HepG2 (cell line): ENCODE results near the gene SCFD2. TPM values are rescaled to one million over a fixed set of nuclear protein-coding genes. Genes with fewer than 3 reads are reported as not detected.
A peak's percentile ranks its signal among the peaks of the same experiment; 100 is the strongest.

Experiments used
- AHDC1 ChIP-seq: sonication (generic); formaldehyde crosslinking; IDR thresholded peaks from 2 replicates; pipeline ENCODE4 v1.5.1; 2020; ENCODE audit warnings: mild to moderate bottlenecking, missing genetic modification reagents, borderline replicate concordance
- CBX1 ChIP-seq: IDR thresholded peaks from one replicate; pipeline ENCODE4 v1.6.1; 2016; ENCODE audit warnings: antibody characterized with exemption, low read depth
- ELF1 ChIP-seq: sonication (generic); formaldehyde crosslinking; IDR thresholded peaks from 2 replicates; pipeline ENCODE4 v1.4.0; 2020; ENCODE audit warnings: missing genetic modification reagents
- FOSL2 ChIP-seq: sonication (generic); formaldehyde crosslinking; IDR thresholded peaks from 2 replicates; pipeline ENCODE4 v1.4.0; 2020; ENCODE audit warnings: missing genetic modification reagents
- FOXA1 ChIP-seq, 2 experiments: fragments of 450-650 bp in 1 of 2; sonication (generic) in 1 of 2; formaldehyde crosslinking in 1 of 2; IDR thresholded peaks; 2 replicates each; pipeline versions ENCODE4 v1.4.0 to v1.6.1; 2016 to 2020; ENCODE audit warnings: missing genetic modification reagents in 1 of 2
- HHEX ChIP-seq: IDR thresholded peaks from 2 replicates; pipeline ENCODE4 v1.6.1; 2016; ENCODE audit warnings: control low read depth
- HOMEZ ChIP-seq: IDR thresholded peaks from 2 replicates; pipeline ENCODE4 v1.6.1; 2016; ENCODE audit warnings: low read depth
- SOX13 ChIP-seq, 3 experiments: fragments of 450-650 bp in 1 of 3; sonication (generic) in 1 of 3; formaldehyde crosslinking in 1 of 3; IDR thresholded peaks in 2 of 3; conservative IDR thresholded peaks in 1 of 3; 2 replicates each; pipeline versions ENCODE4 v1.5.0 to v1.6.1; 2016 to 2020; ENCODE audit warnings: antibody characterized with exemption in 1 of 3, mild to moderate bottlenecking in 1 of 3, missing compliant biosample characterization in 1 of 3, missing genetic modification reagents in 1 of 3, moderate library complexity in 1 of 3
- THAP11 ChIP-seq: IDR thresholded peaks from 2 replicates; pipeline ENCODE4 v1.6.1; 2016; ENCODE audit warnings: missing biosample characterization, missing genetic modification reagents
- TIGD3 ChIP-seq: sonication (generic); formaldehyde crosslinking; IDR thresholded peaks from 2 replicates; pipeline ENCODE4 v1.5.1; 2020; ENCODE audit warnings: mild to moderate bottlenecking, missing genetic modification reagents, borderline replicate concordance
- ZGPAT ChIP-seq: IDR thresholded peaks from 2 replicates; pipeline ENCODE4 v1.6.1; 2016; ENCODE audit warnings: mild to moderate bottlenecking
- ZNF234 ChIP-seq: sonication (generic); formaldehyde crosslinking; conservative IDR thresholded peaks from 2 replicates; pipeline ENCODE4 v1.5.1; 2020; ENCODE audit warnings: mild to moderate bottlenecking, missing genetic modification reagents
- ZNF713 ChIP-seq: sonication (generic); formaldehyde crosslinking; IDR thresholded peaks from 2 replicates; pipeline ENCODE4 v1.4.0; 2020; ENCODE audit warnings: mild to moderate bottlenecking, missing genetic modification reagents
- polyA plus RNA-seq, 8 experiments: library from polyadenylated mRNA; depleted of rRNA in 3 of 8; stranded (reverse) in 7 of 8; unstranded in 1 of 8; fragments of >200 nt; fragmentation: Illumina TruSeq in 4 of 8; extraction: Trizol in 4 of 8; gene quantifications; 2 replicates each; pipeline versions ENCODE4 v1.2.1 to v1.2.3, GENCODE V29; 2011 to 2016; ENCODE audit warnings: low read depth in 4 of 8, missing spikeins in 1 of 8, mixed read lengths in 1 of 8; ENCODE audit not compliant: insufficient read depth in 1 of 8
- total RNA-seq, 5 experiments: library from RNA; depleted of rRNA; stranded (reverse); fragments of >200 nt; fragmentation: Illumina TruSeq; extraction: Trizol; gene quantifications; 2 replicates each; pipeline ENCODE4 v1.2.3, GENCODE V29; 2016; ENCODE audit warnings: low read depth in 1 of 5
- TF ChIP-seq, protein P1 (sequence below): sonication (generic); formaldehyde crosslinking; IDR thresholded peaks from 2 replicates; pipeline ENCODE4 v1.4.0; 2020; ENCODE audit warnings: missing genetic modification reagents, borderline replicate concordance

SCFD2 gene
- total and polyA plus RNA-seq, 2 of the 13 experiments (the other 11 are each of a cell fraction or from before 2014, with no cell fraction given) = 4.6 to 15.6 TPM

GRCh38 chr4:52935317-52935716, 430.5 kb downstream of the SCFD2 start (continued):
- TF ChIP-seq TIGD3 (CRISPR knock-in tag) (no peak), ZGPAT (CRISPR knock-in tag) (peak; percentile 33; the same call in 1 of the 2 replicates), THAP11 (CRISPR knock-in tag) (peak; percentile 63), CBX1 (no peak), ELF1 (CRISPR knock-in tag) (no peak), AHDC1 (peak; percentile 78), HOMEZ (peak; percentile 77; the same call in 1 of the 2 replicates), FOXA1 (IDR thresholded peaks at IDR 0.05) (no peak), FOXA1 (CRISPR knock-in tag; IDR thresholded peaks at IDR 0.05) (peak; percentile 56), HHEX (CRISPR knock-in tag) (peak; percentile 77), SOX13 (IDR thresholded peaks at IDR 0.05) (peak; percentile 87), SOX13 (CRISPR knock-in tag; conservative IDR thresholded peaks at IDR 0.05 in 1 of 2, IDR thresholded peaks at IDR 0.05 in 1 of 2) (peak in 1 of 2 experiments; percentile 98; a peak in 2 of 4 replicates), FOSL2 (CRISPR knock-in tag) (peak; percentile 54), ZNF713 (CRISPR knock-in tag) (no peak), ZNF234 (CRISPR knock-in tag) (no peak)
- TF ChIP-seq, protein P1, sequence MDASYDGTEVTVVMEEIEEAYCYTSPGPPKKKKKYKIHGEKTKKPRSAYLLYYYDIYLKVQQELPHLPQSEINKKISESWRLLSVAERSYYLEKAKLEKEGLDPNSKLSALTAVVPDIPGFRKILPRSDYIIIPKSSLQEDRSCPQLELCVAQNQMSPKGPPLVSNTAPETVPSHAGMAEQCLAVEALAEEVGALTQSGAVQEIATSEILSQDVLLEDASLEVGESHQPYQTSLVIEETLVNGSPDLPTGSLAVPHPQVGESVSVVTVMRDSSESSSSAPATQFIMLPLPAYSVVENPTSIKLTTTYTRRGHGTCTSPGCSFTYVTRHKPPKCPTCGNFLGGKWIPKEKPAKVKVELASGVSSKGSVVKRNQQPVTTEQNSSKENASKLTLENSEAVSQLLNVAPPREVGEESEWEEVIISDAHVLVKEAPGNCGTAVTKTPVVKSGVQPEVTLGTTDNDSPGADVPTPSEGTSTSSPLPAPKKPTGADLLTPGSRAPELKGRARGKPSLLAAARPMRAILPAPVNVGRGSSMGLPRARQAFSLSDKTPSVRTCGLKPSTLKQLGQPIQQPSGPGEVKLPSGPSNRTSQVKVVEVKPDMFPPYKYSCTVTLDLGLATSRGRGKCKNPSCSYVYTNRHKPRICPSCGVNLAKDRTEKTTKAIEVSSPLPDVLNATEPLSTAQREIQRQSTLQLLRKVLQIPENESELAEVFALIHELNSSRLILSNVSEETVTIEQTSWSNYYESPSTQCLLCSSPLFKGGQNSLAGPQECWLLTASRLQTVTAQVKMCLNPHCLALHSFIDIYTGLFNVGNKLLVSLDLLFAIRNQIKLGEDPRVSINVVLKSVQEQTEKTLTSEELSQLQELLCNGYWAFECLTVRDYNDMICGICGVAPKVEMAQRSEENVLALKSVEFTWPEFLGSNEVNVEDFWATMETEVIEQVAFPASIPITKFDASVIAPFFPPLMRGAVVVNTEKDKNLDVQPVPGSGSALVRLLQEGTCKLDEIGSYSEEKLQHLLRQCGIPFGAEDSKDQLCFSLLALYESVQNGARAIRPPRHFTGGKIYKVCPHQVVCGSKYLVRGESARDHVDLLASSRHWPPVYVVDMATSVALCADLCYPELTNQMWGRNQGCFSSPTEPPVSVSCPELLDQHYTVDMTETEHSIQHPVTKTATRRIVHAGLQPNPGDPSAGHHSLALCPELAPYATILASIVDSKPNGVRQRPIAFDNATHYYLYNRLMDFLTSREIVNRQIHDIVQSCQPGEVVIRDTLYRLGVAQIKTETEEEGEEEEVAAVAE (CRISPR knock-in tag) = peak; percentile 51; the same call in 1 of the 2 replicates
